GM19043 (cell line): Measurements from ENCODE around the gene BPIFA1.

Experiments
- ATAC-seq: cut with Tn5 transposase; IDR thresholded peaks from one replicate; pipeline ENCODE4 v1.9.1; 2021; ENCODE audit warnings: low read depth; ENCODE audit not compliant: unreplicated experiment

BPIFA1 gene

DNA sequence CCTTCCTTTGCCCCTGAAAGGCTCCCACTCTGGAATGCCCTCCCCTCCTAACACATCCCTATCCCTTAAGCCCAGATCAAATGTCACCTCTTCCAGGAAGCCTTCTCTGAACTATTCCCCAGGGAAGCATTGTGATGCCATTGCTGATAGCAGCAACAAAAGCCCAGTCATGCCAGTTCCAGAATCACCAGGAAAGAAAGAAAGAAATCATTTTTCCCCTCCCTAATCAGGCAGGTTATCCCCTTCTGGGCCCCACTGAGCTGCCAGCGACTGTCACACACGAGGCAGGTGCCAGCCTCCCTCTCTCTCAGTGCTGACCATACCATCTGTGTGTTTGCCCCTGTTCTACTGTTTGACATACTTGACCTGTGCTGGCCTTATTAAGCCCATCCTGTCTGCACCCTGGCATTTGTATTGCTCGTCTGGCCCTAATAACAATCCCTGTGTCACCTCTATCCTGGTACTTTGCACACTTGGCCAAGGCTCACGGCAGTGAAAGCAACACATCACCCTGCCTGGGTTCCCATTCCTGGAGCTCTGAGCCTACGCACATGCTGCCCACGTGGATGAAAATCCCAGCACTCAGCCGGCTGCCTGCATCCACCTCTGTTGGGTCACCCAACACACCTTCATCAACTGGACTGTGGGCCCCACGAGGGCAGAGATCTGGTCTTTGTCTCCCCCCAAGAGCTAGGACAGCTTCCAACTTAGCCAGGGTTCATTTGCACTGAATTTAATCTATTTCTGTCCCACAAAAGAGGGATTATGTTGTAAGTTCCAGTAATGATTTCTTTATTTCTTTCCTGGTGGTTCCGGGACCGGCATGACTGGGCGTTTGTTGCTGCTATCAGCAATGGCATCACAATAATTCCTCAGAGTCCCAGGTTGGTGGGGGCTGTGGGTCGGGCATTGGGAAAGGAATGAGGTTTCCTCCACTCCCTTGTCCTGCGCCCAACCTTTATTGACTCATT lies 42.0 kb downstream of the BPIFA1 start:
- ATAC-seq, result no peak

DNA sequence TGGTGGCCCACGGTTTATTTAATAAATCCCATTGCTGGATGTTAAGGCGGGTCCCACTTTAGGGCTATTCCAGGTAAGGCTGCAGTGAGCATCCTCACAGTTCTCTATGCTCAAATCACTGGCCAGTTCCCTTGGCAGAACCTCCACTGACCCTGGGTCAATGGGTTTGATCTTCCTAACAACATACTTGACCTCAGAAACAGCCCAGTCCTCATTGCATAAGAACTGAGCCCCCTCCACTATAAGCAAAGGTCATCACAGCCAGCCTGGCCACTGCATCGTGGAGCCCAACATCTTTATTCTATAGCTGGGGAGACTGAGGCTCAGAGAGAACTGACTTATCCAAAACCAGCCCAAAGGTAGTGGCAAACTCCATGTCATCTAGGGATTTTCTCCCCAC lies 42.9 kb downstream of the BPIFA1 start:
- no peak for ATAC-seq

DNA sequence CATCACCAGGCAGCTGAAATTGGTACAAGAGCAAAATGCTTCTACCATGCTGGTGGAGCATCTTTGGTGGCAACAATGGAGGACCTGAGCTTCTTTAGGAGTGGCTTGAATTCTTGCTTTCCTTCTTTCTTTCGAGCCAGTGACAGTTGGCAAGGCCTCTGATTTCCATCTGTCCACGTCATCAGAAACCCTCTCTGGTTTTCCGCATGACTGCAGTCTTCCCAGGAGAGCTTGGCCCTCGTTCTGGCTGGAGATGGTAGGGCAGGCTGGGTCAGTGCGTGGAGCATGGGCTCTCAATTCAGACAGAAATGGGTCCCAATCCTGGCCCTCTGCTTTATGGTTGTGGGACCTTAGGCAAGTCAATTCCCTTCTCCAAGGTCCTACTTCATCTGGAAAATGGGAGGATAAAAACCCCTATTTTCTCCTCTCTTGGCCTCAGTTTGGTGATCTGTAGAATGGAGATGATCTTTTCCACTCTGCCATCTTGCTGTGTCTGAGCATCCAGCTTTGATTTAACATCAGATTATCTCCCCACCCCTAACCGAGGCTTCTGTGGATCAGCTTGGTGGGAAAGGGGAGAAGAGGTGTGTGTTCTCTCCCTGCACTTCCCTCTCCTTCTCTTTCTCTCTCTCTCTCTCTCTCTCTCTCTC lies 43.6 kb downstream of the BPIFA1 start:
- ATAC-seq, result no peak

DNA sequence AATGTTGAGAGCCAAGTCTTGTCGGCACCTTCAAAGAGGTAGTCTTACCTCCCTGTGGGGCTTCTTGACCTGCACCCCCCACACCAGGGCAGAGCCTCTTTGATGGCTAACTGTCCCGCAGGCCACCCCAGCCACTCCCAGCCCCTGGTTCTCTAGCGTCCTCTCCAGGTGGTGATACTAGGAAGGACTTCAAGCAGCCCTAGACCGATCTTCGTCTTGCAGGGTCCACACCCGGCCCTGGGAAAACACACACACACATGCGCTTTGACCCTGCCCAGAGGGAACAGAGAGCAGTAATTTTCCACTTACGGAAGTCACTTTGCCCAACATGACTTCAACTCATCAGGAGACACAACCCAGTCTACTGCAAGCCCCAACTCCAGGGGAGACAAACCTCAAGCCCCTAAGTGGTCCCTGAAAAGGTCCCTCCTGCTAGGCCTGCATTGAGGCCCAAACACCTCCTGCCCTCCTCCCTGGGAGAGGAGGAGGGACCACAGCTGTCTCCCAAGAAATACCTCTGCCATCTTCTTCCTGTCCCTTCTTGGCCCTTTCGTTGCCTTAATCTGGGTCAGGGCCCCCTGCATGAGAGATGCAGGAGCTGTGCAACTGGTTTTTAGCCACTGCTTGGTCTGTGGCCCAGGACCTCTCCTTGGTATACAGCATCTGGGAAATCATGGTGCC lies 44.3 kb downstream of the BPIFA1 start:
- no peak for ATAC-seq

DNA sequence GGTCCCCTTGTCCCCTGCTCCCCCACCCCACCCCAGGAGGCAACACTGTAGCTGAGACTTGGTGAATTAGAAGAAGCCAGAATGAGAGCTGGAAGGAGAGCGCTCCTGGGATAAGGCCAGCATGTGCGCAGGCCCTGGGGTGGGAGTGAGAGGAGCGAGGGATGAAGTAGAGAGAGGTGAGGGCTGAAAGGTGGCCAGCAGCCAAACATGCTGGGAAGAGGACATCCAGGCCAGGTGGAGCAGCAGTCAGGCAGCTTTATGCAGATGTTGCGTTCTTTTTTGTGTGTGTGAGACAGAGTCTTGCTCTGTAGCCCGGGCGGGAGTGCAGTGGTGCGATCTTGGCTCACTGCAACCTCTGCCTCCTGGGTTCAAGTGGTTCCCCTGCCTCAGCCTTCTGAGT lies 45.0 kb downstream of the BPIFA1 start:
- ATAC-seq, result no peak

GRCh38 chr20:33281550-33282146 lies 45.9 kb downstream of the BPIFA1 start:
- ATAC-seq, result no peak

DNA sequence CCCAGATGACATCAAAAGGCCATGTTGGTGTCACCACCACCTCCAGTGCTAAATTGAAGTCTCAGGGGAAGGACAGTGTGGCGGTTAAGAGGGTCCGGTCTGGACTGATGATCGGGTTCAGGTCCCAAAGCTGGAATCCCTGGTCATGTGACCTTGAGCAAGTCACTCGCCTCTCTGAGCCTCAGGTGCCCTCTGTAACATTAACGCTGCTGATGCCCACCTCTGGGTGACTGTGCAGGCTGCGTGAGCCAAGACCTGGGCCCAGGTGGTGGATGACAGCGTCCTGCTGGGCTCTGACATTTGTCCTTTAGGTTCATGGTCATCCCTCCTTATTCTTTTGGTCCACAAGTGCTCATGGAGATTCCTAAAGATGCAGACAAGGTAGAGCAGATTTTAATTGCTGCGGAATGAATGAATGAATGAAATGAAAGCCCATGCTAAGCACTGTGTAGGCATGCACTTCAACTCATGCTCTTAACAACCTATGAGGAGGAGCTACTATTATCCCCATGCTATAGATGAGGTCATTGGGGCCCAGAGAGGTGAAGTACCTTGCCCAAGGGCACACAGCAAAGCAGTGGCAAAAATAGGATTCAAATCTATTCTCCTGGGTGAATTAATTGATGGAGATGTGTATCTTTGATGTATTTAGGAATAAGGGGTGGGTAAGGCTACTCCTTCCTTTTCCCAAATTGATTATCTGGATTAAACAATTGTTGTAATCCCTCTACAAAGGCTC lies 46.6 kb downstream of the BPIFA1 start:
- no peak for ATAC-seq

- ATAC-seq, result no peak
Observed at GRCh38 chr20:33282991-33283555, 47.3 kb downstream of the BPIFA1 start, which contains the start of gene BPIFB1. TSS of gene BPIFB1 (plus strand) at chr20:33283214. CDS start at chr20:33286074, 2,860 bp downstream.

- no peak for ATAC-seq
Observed at GRCh38 chr20:33284284-33284683, 48.5 kb downstream of the BPIFA1 start.

GRCh38 chr20:33284937-33285336 lies 49.1 kb downstream of the BPIFA1 start:
- ATAC-seq, result no peak

GRCh38 chr20:33285861-33286495 lies 50.2 kb downstream of the BPIFA1 start:
- ATAC-seq, result no peak

DNA sequence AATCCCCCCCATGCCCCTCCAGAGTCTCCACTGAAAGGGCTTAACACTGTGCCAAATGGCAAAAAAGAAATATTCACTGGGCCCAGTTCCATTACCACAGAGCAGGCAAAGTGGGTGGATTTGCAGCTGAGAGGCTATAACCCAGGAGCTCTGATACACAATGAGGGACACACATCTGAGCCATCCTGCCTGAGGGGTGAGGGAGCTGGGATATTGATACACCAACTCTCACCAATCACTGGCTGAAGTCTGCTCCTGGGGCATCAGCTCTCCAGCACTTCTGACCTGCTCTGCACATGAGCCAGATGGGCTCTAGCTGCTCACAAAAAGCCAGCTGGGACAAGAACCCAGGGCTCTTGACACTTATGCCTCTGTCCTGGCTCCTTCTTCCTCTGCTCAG lies 52.1 kb downstream of the BPIFA1 start:
- ATAC-seq, result no peak

GRCh38 chr20:33290852-33291251 lies 55.1 kb downstream of the BPIFA1 start:
- no peak for ATAC-seq

DNA sequence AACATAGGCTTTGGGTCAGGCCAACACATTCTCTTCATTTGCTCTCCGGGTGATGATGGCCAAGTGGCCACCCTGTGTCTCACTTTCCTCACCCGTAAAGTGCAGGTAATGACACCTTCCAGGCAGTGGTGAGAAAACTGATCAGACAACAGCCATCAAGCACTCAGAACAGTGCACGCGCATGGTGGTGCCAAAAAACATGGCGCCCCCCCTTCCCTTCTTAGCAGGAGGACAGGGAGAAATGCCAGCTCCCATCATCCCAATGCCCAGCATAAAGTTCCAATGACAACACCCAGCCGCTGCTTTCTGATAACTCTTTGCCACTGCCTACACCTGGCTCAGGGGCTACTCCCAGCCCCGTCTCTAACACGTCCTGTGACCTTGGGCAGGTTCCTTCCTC lies 55.6 kb downstream of the BPIFA1 start:
- ATAC-seq, result no peak

GRCh38 chr20:33291830-33292355 lies 56.1 kb downstream of the BPIFA1 start:
- ATAC-seq, result no peak
